NCI-H2196 treated with DMSO at 0.1 percent for 48 hours (cell line): ENCODE data around the gene MIS18BP1.
"Not testable (repeated sequence)": the region's sequence is repeated elsewhere in the genome, so short reads cannot be mapped to it uniquely, and the experiment has no call there.

Source experiments
- DNase-seq: peaks from one replicate; lab custom pipeline; 2025; ENCODE audit not compliant: unreplicated experiment; lab: John Stamatoyannopoulos, UW

MIS18BP1 gene

GRCh38 chr14:45253070-45253753 is at the start of gene MIS18BP1:
MIS18BP1 (minus strand) TSS chr14:45253202; CDS start chr14:45247286, 5,916 bp downstream.
- peak; percentile 86 for DNase-seq

DNA sequence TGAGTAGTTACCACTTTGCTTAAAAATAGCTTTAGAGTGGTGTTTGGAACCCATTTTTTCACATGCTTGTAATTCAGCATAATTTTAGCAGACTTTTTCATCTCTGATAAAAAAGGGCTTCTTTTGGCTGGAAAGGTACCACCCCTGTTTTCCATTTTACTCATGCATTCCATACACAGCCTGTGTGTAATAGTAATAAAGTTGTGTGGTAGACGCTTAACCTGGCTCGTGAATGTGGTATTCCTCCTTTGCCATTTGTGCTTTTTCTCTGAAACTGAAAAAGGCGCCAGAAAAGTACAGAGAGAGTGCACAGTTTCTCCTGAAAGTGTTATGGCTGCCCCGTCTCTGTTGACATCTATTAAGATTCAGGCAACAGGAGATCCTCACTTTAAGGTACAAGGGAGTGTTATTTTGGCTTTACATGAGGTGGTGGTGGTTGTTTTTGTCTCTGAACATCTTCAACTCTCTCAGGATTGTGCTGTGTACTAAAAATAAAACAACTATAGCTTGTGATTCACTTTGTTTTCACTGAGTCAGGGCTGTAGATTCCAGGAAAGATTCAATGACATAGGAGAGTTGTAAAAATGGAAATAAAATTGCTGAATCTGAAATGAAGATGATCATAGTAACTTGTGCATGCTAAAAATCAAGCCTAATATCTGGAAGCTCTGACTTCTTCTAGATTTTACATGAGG is 45.6 kb upstream of the MIS18BP1 start:
- no peak for DNase-seq

- DNase-seq, result not testable (repeated sequence)
Observed at GRCh38 chr14:45294796-45295195, 41.8 kb upstream of the MIS18BP1 start.

- no peak for DNase-seq
Observed at GRCh38 chr14:45290547-45290946, 37.5 kb upstream of the MIS18BP1 start.

GRCh38 chr14:45287610-45288009 is 34.6 kb upstream of the MIS18BP1 start:
- no peak for DNase-seq

- DNase-seq, result no peak
Observed at GRCh38 chr14:45284802-45285201, 31.8 kb upstream of the MIS18BP1 start.

GRCh38 chr14:45281731-45282400 is 28.9 kb upstream of the MIS18BP1 start:
- DNase-seq, result not testable (repeated sequence)

- DNase-seq, result no peak
Observed at GRCh38 chr14:45271858-45272537, 19.0 kb upstream of the MIS18BP1 start.

GRCh38 chr14:45270031-45270430 is 17.0 kb upstream of the MIS18BP1 start:
- no peak for DNase-seq

DNA sequence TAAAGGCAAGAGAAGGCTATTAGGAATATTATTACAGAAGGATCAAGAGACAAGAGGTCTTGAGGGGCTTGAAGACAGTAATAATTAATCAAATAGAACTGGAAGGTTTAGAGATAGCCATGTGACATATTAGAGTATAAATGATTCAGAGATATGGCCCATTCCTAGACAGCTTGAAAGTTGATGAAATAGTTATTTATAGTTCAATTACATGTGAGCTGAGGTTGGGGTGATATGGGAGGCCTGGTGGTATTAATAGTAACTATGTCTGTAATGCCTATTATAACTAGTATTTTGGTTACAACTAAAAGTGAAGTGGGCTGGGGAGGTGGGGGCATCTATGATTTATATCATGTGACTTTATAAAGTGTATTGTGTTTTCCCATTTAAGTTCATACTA is 14.1 kb upstream of the MIS18BP1 start:
- no peak for DNase-seq

GRCh38 chr14:45262637-45263036 is 9.6 kb upstream of the MIS18BP1 start:
- DNase-seq, result no peak

DNA sequence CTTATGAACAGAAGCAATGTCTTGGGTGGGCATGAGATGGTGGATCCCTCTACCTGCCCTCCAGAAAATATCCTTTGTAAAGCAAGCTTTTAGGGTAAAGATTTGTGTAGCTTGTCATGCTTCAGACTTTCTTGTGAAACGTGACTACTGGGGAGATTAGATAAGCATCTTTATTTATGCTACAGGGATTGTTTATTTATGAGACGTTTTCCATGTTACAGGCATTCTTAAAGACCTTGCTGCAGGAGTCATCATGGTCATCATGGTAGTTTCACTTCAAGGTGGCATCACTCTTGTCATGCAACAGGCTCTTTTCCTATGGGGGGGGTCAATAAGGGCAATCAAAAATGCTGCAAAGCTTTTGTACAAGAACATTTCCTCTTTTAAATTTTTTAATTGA is 8.2 kb upstream of the MIS18BP1 start:
- DNase-seq, result no peak

- no peak for DNase-seq
Observed at GRCh38 chr14:45258805-45259204, 5.8 kb upstream of the MIS18BP1 start.

DNA sequence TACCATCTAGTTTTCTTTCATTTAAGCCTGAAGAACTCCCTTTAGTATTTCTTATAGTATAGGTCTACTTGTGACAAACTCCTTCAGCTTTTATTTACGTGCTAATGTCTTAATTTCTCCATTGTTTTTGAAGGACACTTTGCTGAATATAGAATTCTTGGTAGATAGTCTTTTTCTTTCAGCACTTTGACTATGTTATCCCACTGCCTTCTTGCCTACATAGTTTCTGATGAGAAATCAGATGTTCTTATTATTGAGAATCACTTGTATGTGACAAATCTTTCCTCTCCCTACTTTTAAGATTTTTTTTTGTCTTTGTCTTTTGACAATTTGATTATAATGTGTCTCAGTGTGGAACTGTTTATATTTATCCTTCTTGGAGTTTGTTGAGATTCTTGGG is 5.1 kb upstream of the MIS18BP1 start:
- DNase-seq, result no peak

DNA sequence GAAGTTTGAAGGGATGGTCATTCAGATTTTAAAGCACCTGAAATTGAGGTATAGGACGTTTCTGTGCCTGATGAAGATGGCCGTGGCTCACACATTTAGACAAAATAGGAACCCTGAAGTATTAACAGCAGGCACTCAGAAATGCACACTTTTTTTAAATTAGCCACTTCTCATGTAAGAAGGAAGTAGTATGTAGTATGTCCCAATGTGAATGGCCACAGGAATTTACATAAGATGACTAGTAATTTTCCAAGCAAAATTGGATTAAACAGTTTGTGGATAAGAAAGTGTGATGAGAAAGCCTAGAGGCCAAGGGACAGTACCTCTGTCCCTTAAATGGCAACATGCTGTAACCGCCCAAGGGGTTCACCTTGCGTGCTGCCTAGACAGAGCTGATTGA is 1.8 kb upstream of the MIS18BP1 start:
- DNase-seq, result no peak

GRCh38 chr14:45253754-45254310 is 830 bp upstream of the MIS18BP1 start:
- DNase-seq, result no peak

GRCh38 chr14:45252366-45253069 is 484 bp downstream of the MIS18BP1 start:
- no peak for DNase-seq

GRCh38 chr14:45251912-45252311 is 1.1 kb downstream of the MIS18BP1 start:
- DNase-seq, result no peak

DNA sequence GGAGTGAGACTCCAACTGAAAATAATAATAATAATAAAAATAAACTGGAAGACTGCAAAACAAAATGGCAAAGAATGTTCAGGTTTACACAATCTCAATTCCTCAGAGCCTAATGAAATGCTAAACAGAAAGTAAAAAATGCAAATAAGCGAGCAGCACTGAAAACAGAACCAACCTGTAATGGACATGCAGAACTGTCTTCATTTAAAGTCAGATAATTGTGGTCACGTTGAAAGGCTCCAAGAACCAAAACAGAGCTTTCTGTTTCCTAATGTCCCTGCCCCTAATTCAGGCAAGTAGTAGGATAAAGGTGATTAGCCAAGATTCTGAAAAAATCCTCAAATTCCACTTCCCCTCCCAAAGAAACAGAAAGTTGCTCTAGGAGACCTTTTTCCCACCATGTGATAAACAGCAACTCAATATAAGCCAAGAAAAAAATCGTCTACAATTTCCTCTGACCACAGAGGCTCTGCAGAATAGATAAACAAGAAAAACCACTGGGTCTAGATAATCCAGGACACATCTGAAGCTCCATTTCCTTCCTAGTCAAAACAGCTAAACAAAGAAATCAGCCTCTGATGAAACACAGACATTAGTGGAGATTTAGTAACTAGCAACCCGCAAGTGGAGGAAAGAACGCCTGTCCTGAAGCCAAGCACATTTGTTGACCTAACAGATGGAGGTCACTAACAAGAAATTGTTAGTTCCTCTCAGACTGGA is 3.0 kb downstream of the MIS18BP1 start:
- no peak for DNase-seq

- DNase-seq, result no peak
Observed at GRCh38 chr14:45247427-45247826, 5.6 kb downstream of the MIS18BP1 start.
